Testis (tissue), 2 donors: ENCODE data around the gene DPF3.

ENCODE experiments used
- POLR2A ChIP-seq: fragments of 450-650 bp; IDR thresholded peaks from one replicate; pipeline ENCODE4 v1.6.1; 2017; ENCODE audit warnings: antibody characterized with exemption, mild to moderate bottlenecking, moderate library complexity
- TF ChIP-seq, protein P1 (sequence below), 3 experiments: fragments of 450-650 bp in 2 of 3; fragments of 200-600 bp in 1 of 3; sonication (generic) in 1 of 3; IDR thresholded peaks; one replicate each; pipeline ENCODE4 v1.5.1; 2016 to 2019; ENCODE audit warnings: antibody characterized with exemption in 3 of 3, mild to moderate bottlenecking in 2 of 3, moderate library complexity in 1 of 3

DNA sequence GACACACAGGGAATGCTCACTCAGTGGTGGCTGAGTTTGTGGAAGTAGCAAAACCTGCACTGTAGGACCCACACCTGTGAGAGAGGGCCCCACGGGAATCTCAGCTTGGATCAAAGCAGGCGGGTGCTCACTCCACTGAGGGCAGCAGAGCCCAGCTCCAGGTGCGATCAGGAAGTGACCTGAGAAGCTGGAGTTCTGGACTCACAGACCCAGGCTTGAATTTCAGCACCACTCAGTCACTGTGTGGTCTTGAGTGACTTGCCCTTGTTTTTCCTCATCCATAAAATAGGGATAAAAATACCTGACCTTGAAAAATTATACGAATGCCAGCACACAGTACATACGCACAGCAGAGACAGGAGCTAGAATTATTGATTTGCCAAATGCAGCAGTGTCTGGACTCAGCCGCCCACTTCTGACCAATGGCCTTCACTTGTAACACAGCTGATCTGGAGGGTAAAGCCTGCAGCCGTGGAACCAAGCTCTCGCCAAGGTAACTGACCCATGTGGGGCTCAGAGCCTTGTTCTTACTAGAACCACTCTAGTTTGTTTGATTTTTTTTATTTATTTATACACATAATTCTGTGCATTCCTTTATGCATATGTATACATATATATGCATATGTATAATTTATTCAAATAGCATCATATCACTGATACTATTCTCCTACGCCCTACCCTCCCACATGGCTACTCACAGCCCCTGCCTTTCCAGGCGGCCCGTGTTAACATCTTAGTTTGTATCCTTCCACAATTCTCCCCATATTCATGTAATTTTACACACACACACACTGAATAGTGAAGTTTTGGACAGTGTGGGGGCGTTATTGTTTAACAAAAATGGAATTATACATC is 53.9 kb downstream of the DPF3 start:
- TF ChIP-seq, protein P1, sequence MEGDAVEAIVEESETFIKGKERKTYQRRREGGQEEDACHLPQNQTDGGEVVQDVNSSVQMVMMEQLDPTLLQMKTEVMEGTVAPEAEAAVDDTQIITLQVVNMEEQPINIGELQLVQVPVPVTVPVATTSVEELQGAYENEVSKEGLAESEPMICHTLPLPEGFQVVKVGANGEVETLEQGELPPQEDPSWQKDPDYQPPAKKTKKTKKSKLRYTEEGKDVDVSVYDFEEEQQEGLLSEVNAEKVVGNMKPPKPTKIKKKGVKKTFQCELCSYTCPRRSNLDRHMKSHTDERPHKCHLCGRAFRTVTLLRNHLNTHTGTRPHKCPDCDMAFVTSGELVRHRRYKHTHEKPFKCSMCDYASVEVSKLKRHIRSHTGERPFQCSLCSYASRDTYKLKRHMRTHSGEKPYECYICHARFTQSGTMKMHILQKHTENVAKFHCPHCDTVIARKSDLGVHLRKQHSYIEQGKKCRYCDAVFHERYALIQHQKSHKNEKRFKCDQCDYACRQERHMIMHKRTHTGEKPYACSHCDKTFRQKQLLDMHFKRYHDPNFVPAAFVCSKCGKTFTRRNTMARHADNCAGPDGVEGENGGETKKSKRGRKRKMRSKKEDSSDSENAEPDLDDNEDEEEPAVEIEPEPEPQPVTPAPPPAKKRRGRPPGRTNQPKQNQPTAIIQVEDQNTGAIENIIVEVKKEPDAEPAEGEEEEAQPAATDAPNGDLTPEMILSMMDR (IDR thresholded peaks at IDR 0.05): no peak
- TF ChIP-seq POLR2A: no peak
